PC-9 (cell line): ENCODE results near the gene SLC27A2. TPM values are rescaled to one million over a fixed set of nuclear protein-coding genes. Genes with fewer than 3 reads are reported as not detected.

Experiments used
- BruUV-seq: library from RNA; stranded (reverse); fragments of 400-500 nt; replicated peaks from 2 replicates; lab custom pipeline; 2021; lab: Mats Ljungman, UMichigan
- CTCF ChIA-PET: fragments of 300-600 bp; sonication (Branson Sonifier 250); formaldehyde crosslinking; loops from one replicate; lab custom pipeline; 2022; ENCODE audit warnings: antibody characterized with exemption; lab: Charles Lee
- POLR2A ChIA-PET: fragments of 300-600 bp; sonication (Branson Sonifier 250); formaldehyde crosslinking; loops from one replicate; lab custom pipeline; 2022; ENCODE audit warnings: antibody characterized with exemption; ENCODE audit not compliant: unreplicated experiment; lab: Charles Lee
- DNase-seq, 2 experiments: peaks; one replicate each; pipeline versions ENCODE4 v3.0.0 to v3.0.0-alpha.2; 2015 to 2022; ENCODE audit warnings: mixed read lengths in 1 of 2
- H2AFZ ChIP-seq: fragments of 200-600 bp; sonication (generic); 2 replicates; pipeline ENCODE4 v1.8.1; 2017; ENCODE audit warnings: antibody characterized with exemption
- H3F3A ChIP-seq: fragments of 200-600 bp; sonication (generic); 2 replicates; pipeline ENCODE4 v1.8.1; 2017; ENCODE audit warnings: antibody characterized with exemption, mild to moderate bottlenecking, low read depth; ENCODE audit not compliant: insufficient read depth
- H3K27ac ChIP-seq: fragments of 200-600 bp; sonication (generic); 2 replicates; pipeline ENCODE4 v1.6.1; 2016; ENCODE audit warnings: mixed run types
- H3K27me3 ChIP-seq: fragments of 200-600 bp; sonication (generic); 2 replicates; pipeline ENCODE4 v1.6.1; 2016; ENCODE audit warnings: low read depth, mixed run types; ENCODE audit not compliant: insufficient read depth
- H3K36me3 ChIP-seq: fragments of 200-600 bp; sonication (generic); 2 replicates; pipeline ENCODE4 v1.6.1; 2016; ENCODE audit warnings: low read depth, mixed run types
- H3K4me1 ChIP-seq: fragments of 200-600 bp; sonication (generic); replicated peaks from 2 replicates; pipeline ENCODE4 v1.6.1; 2016; ENCODE audit warnings: mixed run types; ENCODE audit not compliant: insufficient read depth
- H3K4me2 ChIP-seq: fragments of 200-600 bp; sonication (generic); 2 replicates; pipeline ENCODE4 v1.6.1; 2017; ENCODE audit warnings: mixed run types
- H3K4me3 ChIP-seq: fragments of 200-600 bp; sonication (generic); 2 replicates; pipeline ENCODE4 v1.6.1; 2016; ENCODE audit warnings: mixed run types
- H3K79me2 ChIP-seq: fragments of 200-600 bp; sonication (generic); 2 replicates; pipeline ENCODE4 v1.6.1; 2017; ENCODE audit warnings: low read depth, mixed run types
- H3K9me2 ChIP-seq: fragments of 200-600 bp; sonication (generic); 2 replicates; pipeline ENCODE4 v1.8.1; 2017; ENCODE audit warnings: mild to moderate bottlenecking; ENCODE audit not compliant: insufficient read depth
- H3K9me3 ChIP-seq: fragments of 200-600 bp; sonication (generic); 2 replicates; pipeline ENCODE4 v1.8.1; 2016; ENCODE audit warnings: low read depth; ENCODE audit not compliant: insufficient read depth
- H4K20me1 ChIP-seq: fragments of 200-600 bp; sonication (generic); 2 replicates; pipeline ENCODE4 v1.8.1; 2017; ENCODE audit not compliant: insufficient read depth
- CTCF ChIP-seq: fragments of 200-600 bp; sonication (generic); conservative IDR thresholded peaks from 2 replicates; pipeline ENCODE4 v1.6.1; 2017; ENCODE audit warnings: mixed run types, antibody characterized with exemption, mild to moderate bottlenecking, moderate library complexity
- EZH2 ChIP-seq: fragments of 200-600 bp; sonication (generic); IDR thresholded peaks from 2 replicates; pipeline ENCODE4 v1.8.0; 2017; ENCODE audit warnings: antibody characterized with exemption, low read depth
- intact Hi-C: fragments of 100-400 bp; cut with micrococcal nuclease; formaldehyde crosslinking; loops from one replicate; pipeline ENCODE4 v1.10.0; 2022; ENCODE audit not compliant: unreplicated experiment
- total RNA-seq: library from RNA; stranded (reverse); gene quantifications from 2 replicates; pipeline ENCODE4 v1.2.3, GENCODE V29; 2021

The SLC27A2 gene
- total RNA-seq, 1 experiment from 2014 or later: 7.5 TPM

DNA sequence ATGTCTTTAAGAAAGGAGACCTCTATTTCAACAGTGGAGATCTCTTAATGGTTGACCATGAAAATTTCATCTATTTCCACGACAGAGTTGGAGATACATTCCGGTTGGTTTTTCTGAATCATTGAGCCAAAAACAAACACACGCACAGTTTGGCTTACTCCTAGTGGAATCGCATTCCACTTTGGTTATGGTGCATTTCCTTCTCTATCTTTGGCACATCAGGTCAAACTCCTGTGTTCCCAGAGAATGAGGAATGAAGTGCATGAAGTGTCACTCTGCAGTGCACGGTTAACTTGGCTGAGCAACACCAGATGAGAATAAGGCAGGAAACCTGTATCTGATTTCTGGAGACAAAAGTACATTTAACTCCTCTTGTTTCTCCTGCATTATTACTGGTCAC is 45.1 kb downstream of the SLC27A2 start:
- no peak overlapping the region for H3K27ac ChIP-seq
- CTCF ChIA-PET: no interaction called here

DNA sequence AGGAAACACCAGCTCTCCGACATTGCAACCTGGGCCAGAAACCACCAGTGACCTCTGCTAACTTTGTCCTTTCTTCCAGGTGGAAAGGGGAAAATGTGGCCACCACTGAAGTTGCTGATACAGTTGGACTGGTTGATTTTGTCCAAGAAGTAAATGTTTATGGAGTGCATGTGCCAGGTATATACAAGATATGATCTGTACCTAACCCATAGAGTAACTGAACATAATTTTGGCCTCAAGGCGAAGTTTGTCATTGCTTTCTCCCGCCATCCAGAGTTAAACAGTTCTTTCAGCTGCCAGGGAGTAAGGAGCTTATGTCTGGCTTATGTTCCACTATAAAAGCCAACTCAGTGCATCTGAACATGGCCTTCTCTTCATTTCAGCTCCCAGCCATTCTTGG is 46.9 kb downstream of the SLC27A2 start:
- Histone ChIP-seq H3K4me1 (peaks cover 7% of the 10 kb centered on the region; the same call in 1 of the 2 replicates), H3K9me3 (no peaks in the 10 kb centered on the region), H3F3A (no peaks in the 10 kb centered on the region), H3K79me2 (no peaks in the 10 kb centered on the region), H2AFZ (no peak overlapping the region), H3K27ac (no peak overlapping the region), H3K4me2 (no peak overlapping the region), H4K20me1 (no peaks in the 10 kb centered on the region), H3K36me3 (0 out of 2 replicates have a peak, but pooled peaks cover 3% of the 10 kb centered on the region), H3K27me3 (no peaks in the 10 kb centered on the region), H3K4me3 (no peak overlapping the region), H3K9me2 (no peaks in the 10 kb centered on the region)
- BruUV-seq: no TSS peak
- ChIA-PET POLR2A (no interaction called here), CTCF (interaction anchor here (0.6 kb wide), 1 partner anchor 29 kb away, joined by 5 read pairs; no protein-coding TSS in a partner anchor)
- TF ChIP-seq CTCF (no peak), EZH2 (no peak)
- intact Hi-C loops: no loop called here
- DNase-seq: no peak

More for the DNA sequence above, 45.1 kb downstream of the SLC27A2 start:
- BruUV-seq: no TSS peak
- no peaks in the 10 kb centered on the region for H3K79me2 ChIP-seq
- H3K4me2 ChIP-seq: no peak overlapping the region
- H3K27me3 ChIP-seq: no peaks in the 10 kb centered on the region
- H3K9me2 ChIP-seq: no peaks in the 10 kb centered on the region
- no peaks in the 10 kb centered on the region for H3F3A ChIP-seq
- peaks cover 10% of the 10 kb centered on the region; the same call in 1 of the 2 replicates for H3K36me3 ChIP-seq
- POLR2A ChIA-PET: no interaction called here
- H3K4me3 ChIP-seq: no peak overlapping the region
- no peaks in the 10 kb centered on the region for H3K4me1 ChIP-seq
- H2AFZ ChIP-seq: no peak overlapping the region
- TF ChIP-seq CTCF (no peak), EZH2 (no peak)
- H4K20me1 ChIP-seq: no peaks in the 10 kb centered on the region
- no peaks in the 10 kb centered on the region for H3K9me3 ChIP-seq
- intact Hi-C loops: no loop called here
- no peak for DNase-seq

DNA sequence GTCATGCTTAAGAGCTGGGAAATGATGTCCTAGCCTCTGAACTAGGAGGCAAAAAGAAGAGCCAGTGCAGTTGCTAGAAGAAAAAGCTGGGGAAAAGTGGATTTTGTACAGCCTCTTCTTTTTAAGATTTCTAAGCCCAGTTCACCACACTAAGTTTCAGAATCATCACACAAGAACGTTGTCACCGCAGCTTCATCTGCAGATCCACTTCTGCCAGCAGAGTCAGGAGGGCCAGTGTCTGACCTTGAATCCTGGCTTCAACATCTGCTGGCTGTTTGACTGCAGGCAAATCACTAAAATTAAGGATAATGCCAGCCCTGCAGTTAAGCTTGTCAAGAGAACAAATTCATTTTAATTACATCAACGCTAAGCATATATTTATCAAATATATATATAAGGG is 47.3 kb downstream of the SLC27A2 start:
- no peak for DNase-seq
- Histone ChIP-seq H3K4me3 (no peak overlapping the region), H3K4me2 (no peak overlapping the region), H3K9me3 (no peaks in the 10 kb centered on the region), H3K9me2 (no peaks in the 10 kb centered on the region), H3K36me3 (0 out of 2 replicates have a peak, but pooled peaks cover 3% of the 10 kb centered on the region), H3K79me2 (no peaks in the 10 kb centered on the region), H3K27ac (no peak overlapping the region), H3K27me3 (no peaks in the 10 kb centered on the region), H2AFZ (no peak overlapping the region), H4K20me1 (no peaks in the 10 kb centered on the region), H3F3A (no peaks in the 10 kb centered on the region), H3K4me1 (peaks cover 7% of the 10 kb centered on the region; the same call in 1 of the 2 replicates)
- ChIA-PET CTCF (interaction anchor here (0.6 kb wide), 1 partner anchor 29 kb away, joined by 5 read pairs; no protein-coding TSS in a partner anchor), POLR2A (no interaction called here)
- TF ChIP-seq EZH2 (no peak), CTCF (no peak)
- no TSS peak for BruUV-seq
- intact Hi-C loops: no loop called here
